Stimulated activated CD8-positive, alpha-beta memory T cell treated with anti-CD3 and anti-CD28 coated beads, Interleukin-15, amount 100 ng/mL, for 1 hour (primary cell): Measurements from ENCODE around the gene ADAM12.
"Not testable (repeated sequence)": the region's sequence is repeated elsewhere in the genome, so short reads cannot be mapped to it uniquely, and the experiment has no call there.

Experiments used
- DNase-seq: peaks from one replicate; pipeline ENCODE4 v3.0.0-alpha.2; 2020; ENCODE audit warnings: low read depth

The ADAM12 gene

GRCh38 chr10:126373972-126374371, 14.3 kb downstream of the ADAM12 start:
- DNase-seq = no peak

GRCh38 chr10:126373147-126373546, 15.1 kb downstream of the ADAM12 start:
- DNase-seq = no peak

DNA sequence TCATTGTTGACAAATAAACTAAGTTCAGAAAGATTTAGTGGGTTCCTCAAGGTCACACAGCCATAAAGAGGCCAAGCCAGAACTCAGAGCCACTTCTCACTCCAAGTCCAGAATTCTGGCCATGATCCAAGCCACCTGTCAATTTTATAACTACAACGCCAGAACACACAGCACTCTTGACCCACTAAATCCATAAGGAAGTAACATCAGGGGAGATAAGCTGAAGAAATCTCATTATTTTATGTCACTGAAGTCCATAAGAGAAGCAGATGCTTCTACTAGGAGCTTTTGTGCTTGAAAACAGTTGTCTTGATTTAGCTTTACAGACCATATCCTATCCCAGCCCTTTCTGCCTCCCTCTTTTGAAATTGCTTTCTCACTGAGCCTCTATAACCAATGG, 15.9 kb downstream of the ADAM12 start:
- DNase-seq = no peak

- no peak for DNase-seq
These were observed 19.1 kb downstream of the ADAM12 start for GRCh38 chr10:126369125-126369710.

DNA sequence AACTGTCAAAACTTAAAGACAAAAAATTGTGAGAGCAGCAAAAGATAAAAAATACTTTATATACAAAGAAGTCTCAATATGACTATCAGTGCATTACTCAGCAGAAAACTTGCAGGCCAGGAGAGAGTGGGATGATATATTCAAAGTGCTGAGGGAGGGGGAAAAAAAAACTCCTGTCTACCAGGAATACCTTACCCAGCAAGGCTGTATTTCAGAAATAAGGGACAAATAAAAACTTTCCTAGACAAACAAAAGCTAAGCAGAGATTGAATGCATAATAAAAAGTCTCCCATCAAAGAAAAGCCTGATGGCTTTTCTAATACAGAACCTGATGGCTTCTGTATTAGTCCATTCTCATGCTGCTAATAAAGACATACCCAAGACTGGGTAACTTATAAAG, 31.1 kb downstream of the ADAM12 start:
- no peak for DNase-seq

DNA sequence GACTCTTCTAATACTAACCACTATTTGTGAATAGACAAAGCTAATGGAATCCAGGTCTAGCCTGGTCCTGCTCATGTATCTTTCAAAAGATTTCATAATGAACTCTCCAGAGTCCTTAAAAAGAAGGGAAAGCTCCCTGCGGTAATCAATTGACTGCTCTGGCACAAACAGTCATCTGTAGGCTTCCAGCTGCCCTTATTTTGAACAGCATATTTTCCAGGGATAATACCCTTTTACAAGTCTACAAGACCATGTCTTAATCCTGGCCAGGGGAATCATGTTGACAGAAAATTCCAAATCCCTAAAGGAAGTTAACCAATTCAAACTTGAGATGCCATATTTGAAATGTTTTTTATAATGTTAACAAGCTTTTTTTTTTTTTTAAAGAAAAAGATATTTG, 34.6 kb downstream of the ADAM12 start:
- DNase-seq = no peak

DNA sequence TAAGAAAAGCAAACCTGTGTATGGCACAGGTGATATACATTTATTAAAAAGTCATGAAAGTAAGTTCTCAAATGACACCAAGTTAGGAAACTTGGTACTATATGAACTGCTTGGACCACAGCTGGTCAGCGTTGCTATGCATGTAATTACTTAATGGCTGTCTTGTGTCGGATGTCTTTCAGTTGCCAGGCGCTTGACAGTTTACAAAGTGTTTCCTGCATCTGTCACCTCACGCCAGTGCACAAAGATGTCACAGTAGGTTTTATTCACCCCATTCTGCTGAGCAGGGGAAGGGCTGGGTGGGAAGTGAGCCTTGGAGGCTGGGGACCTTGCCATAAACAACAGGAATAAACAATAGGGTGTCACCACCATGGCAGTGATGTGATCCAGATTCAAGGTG, 35.8 kb downstream of the ADAM12 start:
- no peak for DNase-seq

DNA sequence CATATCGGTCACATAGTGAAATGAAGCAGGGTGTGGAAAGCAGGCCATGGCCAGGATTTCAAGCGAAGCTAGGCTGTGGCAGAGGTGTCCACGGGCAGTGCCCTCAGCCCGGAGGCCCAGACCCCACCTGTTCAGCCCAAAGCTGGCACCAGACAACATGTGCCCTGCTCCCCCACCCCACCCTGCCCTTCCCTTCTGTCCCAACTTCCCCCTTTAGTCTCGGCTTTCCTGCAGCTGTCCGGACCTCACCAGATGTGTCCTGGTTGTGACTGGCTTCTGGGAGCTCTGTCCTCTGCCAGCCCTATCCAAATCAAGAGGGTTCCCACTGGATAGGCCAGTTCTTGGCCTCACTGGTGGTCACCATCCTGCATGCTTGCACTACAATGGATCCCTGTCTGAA, 37.3 kb downstream of the ADAM12 start:
- no peak for DNase-seq

DNA sequence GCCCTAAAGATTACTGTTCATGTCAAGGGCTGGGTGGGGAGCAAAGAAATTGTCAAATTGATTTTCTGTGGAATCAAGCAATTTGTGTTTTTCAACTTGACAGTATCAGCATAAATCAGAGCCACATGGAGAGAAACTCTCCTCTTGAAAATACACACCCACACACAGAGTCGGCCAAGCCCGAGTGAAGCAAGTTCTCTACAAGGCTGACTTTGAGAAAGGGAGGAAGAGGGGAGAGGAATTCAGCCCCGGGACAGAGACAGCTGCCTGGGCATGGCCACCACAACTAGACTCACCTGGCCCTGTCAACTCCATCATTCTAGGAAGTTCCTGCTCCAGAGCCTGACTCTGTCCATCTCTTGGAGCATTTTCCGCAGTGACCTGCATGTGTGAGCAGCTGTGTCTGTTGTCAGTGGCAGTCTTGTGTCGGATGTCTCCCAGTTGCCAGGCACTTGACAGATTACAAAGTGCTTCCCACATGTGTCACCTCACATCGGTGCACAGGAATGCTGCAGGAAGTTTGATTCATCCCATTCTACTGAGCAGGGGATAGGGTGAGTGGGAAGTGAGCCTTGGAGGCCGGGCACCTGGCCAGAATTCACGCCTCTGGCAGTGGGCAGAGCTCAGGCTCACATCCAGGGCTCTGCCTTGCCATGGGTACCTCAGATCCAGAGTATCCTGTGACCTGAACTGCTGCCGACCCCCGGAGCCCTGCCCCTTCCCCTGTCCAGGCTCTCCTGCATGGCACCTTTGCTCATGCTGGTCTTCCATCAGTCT, 37.9 kb downstream of the ADAM12 start:
- no peak for DNase-seq

DNA sequence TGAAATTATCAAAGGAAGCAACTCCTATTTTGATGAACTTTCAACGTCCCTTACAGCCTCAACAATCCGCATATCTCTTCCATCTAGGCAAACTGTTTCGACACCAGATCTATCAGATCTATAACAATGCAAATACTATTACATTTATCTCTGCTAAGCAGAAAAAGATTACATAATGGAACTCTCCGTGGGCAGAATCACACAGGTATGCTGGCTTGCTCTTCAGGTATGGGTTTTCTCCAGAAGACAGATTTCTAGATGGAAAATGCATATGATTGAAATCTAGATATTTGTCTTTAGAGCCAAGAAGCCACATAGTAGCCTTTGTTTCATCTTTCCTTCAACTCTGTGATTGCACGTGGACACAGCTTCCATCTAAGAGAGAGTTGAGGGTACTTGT, 38.6 kb downstream of the ADAM12 start:
- DNase-seq = no peak

GRCh38 chr10:126349101-126349500, 39.2 kb downstream of the ADAM12 start:
- no peak for DNase-seq

GRCh38 chr10:126343496-126343895, 44.8 kb downstream of the ADAM12 start:
- DNase-seq = not testable (repeated sequence)

DNA sequence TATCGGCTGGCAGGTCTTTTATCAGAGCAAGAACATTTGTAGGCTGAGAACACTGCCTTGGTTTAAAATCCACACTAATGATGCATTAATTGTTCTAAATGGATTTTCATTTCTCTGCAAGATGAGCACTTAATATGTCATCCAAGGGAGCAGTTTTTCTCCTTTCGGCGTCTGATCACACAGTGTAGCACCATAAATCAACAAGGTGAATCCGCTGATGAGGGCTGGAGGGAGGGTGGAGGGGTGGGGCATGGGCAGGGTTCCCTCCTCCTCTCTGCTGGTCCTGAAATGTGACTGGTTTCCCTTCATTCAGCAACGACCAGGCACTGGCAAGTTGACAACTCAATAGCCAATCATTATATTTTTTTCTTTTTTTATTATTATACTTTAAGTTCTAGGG, 45.6 kb downstream of the ADAM12 start:
- DNase-seq = no peak

DNA sequence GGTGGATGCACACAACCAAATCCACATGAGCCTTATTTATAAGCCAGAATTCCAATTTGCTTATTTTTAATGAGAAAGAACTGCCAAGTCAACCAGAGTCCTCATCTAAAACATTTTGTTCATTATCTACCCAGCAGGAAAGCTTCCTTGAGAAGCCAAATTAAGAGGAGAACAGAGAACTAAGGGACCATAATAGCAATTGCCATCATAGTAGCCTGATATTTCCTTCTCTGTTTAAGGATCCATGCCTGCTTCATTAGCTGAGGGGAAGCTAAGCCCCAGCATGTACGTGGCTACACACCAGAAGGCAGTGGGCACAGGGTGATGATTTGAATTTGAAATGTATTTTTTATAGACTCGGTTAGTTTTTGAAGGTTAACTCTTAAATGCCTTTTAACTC, 46.8 kb downstream of the ADAM12 start:
- no peak for DNase-seq

- DNase-seq = no peak
These were observed 50.9 kb downstream of the ADAM12 start for GRCh38 chr10:126337251-126337810.

- no peak for DNase-seq
These were observed 51.5 kb downstream of the ADAM12 start for GRCh38 chr10:126336801-126337200.

DNA sequence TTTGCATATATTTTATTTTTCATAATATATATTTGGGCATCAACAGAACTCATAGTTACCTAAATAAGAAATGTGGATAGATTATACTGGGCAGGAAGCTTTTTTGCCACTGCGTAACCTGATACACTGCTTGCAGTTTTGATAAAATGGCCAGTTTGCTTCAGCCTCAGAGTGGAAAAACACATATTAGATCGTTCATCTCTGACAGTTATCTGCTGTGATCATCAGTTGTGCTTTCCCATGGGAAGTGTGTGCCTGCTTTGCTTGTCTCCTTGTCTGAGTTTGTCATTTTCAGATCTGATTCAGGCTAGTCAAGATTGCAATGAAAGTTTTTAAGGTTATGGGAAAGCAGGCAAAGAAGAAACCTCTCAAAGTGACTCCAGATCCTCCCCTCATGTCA, 54.0 kb downstream of the ADAM12 start:
- DNase-seq = no peak

DNA sequence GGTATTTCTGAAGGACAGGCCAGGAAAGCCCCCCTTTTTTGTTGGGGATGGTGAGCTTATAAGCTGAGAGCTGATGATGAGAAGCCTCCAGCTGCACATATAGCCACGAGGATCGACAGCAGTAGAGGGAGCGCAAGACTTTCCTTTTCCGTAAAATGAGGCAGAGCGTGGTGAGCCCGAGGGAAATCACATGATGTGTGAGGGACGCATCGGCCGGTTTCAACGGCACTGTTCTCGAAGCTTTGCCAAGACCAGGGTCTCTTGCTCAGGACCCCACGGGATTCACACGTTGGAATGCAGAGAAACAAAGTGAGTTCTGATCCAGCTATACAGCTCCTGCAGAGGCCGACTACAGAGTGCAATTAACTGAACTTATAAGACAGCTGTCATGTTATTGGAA, 55.7 kb downstream of the ADAM12 start:
- DNase-seq = no peak

- DNase-seq = no peak
These were observed 57.2 kb downstream of the ADAM12 start for GRCh38 chr10:126331101-126331500.

DNA sequence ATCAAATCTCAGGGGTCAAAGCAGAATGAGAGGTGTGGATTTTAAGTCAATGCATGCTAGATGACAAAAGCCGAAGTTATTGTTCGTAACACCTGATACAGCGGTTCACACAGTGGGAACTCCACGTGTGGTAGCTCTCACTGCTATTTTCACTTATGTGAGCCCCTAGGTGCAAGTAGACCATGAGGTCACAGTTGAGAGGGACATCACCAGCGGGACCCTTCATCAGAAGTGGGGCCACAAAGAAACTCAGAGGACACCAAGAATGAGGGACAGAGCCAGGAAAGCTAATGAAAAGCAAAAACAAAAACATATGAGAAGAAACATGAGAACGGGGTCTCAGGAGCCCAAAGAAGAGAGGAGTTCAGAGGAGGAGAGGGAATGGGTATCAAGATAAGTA, 63.5 kb downstream of the ADAM12 start:
- no peak for DNase-seq

GRCh38 chr10:126321440-126321839, 66.8 kb downstream of the ADAM12 start:
- no peak for DNase-seq

- DNase-seq = no peak
These were observed 70.5 kb downstream of the ADAM12 start for GRCh38 chr10:126317751-126318150.

DNA sequence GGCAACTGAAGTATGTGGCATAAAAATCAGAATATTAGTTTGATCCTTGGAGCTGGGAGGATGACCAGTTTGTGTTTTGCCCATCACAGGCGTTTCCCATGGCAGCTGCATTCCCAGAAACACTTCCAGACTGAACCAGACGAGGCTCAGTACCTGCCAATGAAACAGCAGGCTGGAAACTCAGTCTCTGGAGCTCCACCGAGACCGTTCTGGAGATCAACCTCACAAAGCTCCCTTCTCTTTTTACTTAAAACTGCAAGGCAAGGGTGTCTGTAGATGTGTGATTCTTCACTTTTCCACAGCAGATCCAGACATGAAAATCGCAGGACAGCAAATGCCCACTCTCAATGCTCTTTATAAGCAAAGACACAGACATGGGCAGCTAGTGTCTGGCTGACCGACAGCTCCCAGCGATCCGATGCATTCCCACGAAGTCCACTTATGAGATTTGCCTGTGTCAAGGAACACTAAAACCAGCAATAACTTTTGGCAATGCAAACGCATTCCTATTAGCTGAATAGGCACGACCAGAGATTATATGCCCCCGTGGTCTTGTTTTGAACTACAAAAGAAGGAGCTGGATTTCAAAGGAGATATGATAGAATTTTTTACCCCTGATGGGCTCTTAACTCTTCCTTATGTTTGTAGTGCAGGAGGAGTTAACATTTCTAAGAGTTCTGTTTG, 72.6 kb downstream of the ADAM12 start:
- DNase-seq = no peak
